ENCODE measurements around the gene LARP4B.

The LARP4B gene

GRCh38 chr10:931326-932318, at the start of gene LARP4B:
Gene LARP4B (minus strand): TSS chr10:931705. CDS start chr10:885721, 45,984 bp downstream.
- DNase-seq (ENCODE audit: low spot score): peak; percentile 99
- TF ChIP-seq, protein P1, sequence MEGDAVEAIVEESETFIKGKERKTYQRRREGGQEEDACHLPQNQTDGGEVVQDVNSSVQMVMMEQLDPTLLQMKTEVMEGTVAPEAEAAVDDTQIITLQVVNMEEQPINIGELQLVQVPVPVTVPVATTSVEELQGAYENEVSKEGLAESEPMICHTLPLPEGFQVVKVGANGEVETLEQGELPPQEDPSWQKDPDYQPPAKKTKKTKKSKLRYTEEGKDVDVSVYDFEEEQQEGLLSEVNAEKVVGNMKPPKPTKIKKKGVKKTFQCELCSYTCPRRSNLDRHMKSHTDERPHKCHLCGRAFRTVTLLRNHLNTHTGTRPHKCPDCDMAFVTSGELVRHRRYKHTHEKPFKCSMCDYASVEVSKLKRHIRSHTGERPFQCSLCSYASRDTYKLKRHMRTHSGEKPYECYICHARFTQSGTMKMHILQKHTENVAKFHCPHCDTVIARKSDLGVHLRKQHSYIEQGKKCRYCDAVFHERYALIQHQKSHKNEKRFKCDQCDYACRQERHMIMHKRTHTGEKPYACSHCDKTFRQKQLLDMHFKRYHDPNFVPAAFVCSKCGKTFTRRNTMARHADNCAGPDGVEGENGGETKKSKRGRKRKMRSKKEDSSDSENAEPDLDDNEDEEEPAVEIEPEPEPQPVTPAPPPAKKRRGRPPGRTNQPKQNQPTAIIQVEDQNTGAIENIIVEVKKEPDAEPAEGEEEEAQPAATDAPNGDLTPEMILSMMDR (IDR thresholded peaks at IDR 0.05; ENCODE audit: extremely low read depth, insufficient read depth, missing control alignments): no peak
- in situ Hi-C loops (cut with MboI; ENCODE audit: low pct_unique_long_range_greater_than_20kb, low sequenced_read_pairs, unreplicated experiment): no loop called here

DNA sequence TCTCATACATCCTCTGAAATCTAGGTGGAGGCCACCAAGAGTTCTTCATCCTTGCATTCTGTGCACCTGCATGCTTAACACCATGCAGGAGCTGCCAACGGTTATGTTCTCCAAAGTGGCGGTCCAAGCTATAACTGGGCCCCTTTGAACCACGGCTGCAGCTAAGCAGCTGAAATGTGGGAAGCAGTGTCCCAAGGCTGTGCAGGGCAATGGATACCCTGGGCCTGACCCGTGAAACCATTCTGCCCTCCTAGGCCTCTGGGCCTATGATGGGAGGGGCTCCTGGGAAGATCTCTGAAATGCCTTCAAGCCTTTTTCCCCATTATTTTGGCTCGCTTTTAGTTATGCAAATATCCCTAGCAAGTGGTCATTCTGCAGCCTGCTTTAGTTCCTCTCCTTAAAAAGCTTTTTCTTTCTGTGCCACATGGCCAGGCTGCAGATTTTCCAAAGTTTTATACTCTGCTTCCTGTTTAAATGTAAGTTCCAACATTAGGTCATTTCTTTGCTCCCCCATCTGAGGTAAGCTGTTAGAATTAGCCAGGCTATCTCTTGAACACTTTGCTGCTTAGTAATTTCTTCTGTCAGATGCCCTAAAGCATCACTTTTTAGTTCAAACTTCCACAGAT, 49.1 kb upstream of the LARP4B start:
- in situ Hi-C loops (cut with MboI; ENCODE audit: low pct_unique_long_range_greater_than_20kb, low sequenced_read_pairs, unreplicated experiment): no loop called here
- TF ChIP-seq, protein P1 (IDR thresholded peaks at IDR 0.05; ENCODE audit: extremely low read depth, insufficient read depth, missing control alignments): no peak
- DNase-seq (ENCODE audit: low spot score): no peak

DNA sequence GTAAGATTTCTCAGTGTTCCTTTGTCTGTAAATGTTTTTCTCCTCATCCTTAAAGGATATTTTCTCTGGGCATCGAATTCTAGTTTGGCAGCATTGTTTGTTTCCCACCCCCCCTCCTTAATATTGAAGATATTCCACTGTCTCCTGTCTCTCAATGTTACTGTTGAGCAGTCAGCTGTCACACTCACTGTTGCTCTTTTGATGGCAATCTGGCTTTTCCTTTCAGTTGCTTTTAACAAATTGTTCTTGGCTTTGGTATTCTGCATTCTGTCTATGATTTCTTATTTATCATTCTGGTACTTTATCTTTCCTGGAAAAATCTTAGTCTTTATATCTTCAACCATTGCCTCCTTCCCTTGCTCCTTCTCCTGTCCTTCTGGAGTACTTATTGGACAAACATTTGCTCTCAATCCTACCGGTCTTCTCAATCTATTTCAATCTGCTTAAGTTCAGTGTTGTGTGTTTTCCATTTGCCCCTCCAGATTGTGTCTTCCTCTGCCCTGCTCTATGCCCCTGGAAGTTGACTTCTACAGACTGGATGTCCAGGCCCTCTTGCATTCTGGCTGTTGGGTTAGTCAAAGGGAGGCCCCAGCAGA, 47.4 kb upstream of the LARP4B start:
- TF ChIP-seq, protein P1 (IDR thresholded peaks at IDR 0.05; ENCODE audit: extremely low read depth, insufficient read depth, missing control alignments): no peak
- DNase-seq (ENCODE audit: low spot score): no peak

DNA sequence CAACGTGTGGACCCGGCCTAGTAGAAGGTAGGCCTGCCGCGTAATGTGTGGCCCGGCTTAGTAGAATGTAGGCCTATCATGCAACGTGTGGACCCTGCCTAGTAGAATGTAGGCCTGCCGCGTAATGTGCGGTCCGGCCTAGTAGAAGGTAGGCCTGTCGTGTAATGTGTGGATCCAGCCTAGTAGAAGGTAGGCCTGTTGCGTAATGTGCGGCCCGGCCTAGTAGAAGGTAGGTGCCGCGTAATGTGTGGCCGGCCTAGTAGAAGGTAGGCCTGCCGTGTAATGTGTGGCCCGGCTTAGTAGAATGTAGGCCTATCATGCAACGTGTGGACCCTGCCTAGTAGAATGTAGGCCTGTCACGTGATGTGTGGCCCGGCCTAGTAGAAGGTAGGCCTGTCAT, 44.8 kb upstream of the LARP4B start:
- TF ChIP-seq, protein P1 (IDR thresholded peaks at IDR 0.05; ENCODE audit: extremely low read depth, insufficient read depth, missing control alignments): no peak
- in situ Hi-C loops (cut with MboI; ENCODE audit: low pct_unique_long_range_greater_than_20kb, low sequenced_read_pairs, unreplicated experiment): no loop called here
- DNase-seq (ENCODE audit: low spot score): no peak

More for the DNA sequence above, 47.4 kb upstream of the LARP4B start:
- in situ Hi-C loops (cut with MboI; ENCODE audit: low pct_unique_long_range_greater_than_20kb, low sequenced_read_pairs, unreplicated experiment): no loop called here

DNA sequence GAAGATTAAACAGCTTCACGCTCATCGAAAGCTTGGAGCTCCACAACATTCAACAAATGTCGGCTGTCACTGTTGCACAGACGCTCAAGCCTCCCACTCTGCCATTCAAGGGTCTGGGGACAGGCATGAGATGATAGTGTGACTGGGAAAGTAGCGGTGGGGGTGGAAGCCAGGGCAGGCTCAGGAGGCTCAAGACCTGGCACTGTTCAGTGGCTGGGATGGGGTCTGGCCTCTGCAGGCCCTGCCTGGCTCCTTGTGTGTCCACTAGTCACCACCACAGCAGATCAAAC, 43.2 kb upstream of the LARP4B start:
- DNase-seq (ENCODE audit: low spot score): no peak
- TF ChIP-seq, protein P1 (IDR thresholded peaks at IDR 0.05; ENCODE audit: extremely low read depth, insufficient read depth, missing control alignments): no peak
- in situ Hi-C loops (cut with MboI; ENCODE audit: low pct_unique_long_range_greater_than_20kb, low sequenced_read_pairs, unreplicated experiment): no loop called here

DNA sequence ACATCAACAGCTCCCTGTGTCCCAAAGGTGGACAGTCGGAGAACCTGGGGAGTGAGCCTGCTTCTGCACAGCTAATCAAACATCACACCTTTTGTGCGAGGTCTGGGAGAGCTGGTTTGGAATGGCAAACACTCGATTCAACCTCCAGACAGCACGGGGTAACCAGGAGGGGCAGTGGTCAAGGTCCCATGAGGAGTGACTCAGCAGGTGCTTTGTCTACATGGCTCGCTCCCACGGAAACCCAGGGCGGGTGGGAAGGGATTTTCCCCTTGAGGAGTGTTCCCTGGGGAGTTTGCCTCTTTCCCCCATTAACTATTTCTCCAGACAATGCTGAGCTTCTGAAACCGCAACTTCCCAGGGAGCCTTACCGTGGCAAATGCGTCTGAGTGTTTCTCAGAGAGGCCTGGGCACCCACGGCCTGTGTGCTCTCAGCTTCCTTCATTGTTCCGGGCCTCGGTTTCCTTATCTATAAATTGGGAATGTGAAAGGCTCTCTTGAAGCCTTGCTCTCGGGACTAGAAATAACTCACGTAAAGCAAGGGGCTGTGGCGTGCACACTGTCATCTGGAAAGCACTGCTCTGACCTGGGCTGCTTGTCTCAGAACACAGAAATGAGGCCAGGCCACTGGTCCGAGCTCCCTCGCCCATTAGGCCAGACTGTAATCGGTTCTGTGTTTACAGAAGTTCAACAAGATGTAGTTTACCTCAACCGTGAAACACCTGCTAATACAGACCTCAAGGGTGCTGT, 42.7 kb upstream of the LARP4B start:
- in situ Hi-C loops (cut with MboI; ENCODE audit: low pct_unique_long_range_greater_than_20kb, low sequenced_read_pairs, unreplicated experiment): no loop called here
- TF ChIP-seq, protein P1 (IDR thresholded peaks at IDR 0.05; ENCODE audit: extremely low read depth, insufficient read depth, missing control alignments): no peak
- no peak for DNase-seq (ENCODE audit: low spot score)
